CD14-positive monocyte (primary cell): ENCODE measurements around the gene TRPC6. TPM values are rescaled to one million over a fixed set of nuclear protein-coding genes. Genes with fewer than 3 reads are reported as not detected.

ENCODE experiments used
- DNase-seq, 3 donors: peaks; one replicate each; pipeline ENCODE4 v3.0.0-alpha.2; 2011 to 2022
- H2AFZ ChIP-seq: 2 replicates; pipeline ENCODE4 v1.6.0; 2012; ENCODE audit warnings: mild to moderate bottlenecking, low read depth, low read length, inconsistent platforms; ENCODE audit not compliant: insufficient read depth, poor library complexity, severe bottlenecking
- H3K27ac ChIP-seq, 2 donors: 1 replicate in 1 of 2; 2 replicates in 1 of 2; pipeline ENCODE4 v1.5.1; 2012 to 2013; ENCODE audit warnings: low read length in 2 of 2, control low read depth in 1 of 2, inconsistent platforms in 1 of 2, low read depth in 1 of 2, mild to moderate bottlenecking in 1 of 2
- H3K27me3 ChIP-seq, 2 donors: one replicate each; pipeline versions ENCODE4 v1.6.0 to v1.6.1; 2011 to 2013; ENCODE audit warnings: low read length in 2 of 2; ENCODE audit not compliant: control insufficient read depth in 2 of 2, insufficient read depth in 2 of 2
- H3K36me3 ChIP-seq, 2 donors: replicated peaks in 1 of 2; 1 replicate in 1 of 2; 2 replicates in 1 of 2; pipeline versions ENCODE4 v1.5.1 to v1.6.1; 2012 to 2013; ENCODE audit warnings: low read length in 2 of 2, control low read depth in 1 of 2, inconsistent platforms in 1 of 2, mild to moderate bottlenecking in 1 of 2; ENCODE audit not compliant: insufficient read depth in 2 of 2, control insufficient read depth in 1 of 2
- H3K4me1 ChIP-seq, 2 donors: 1 replicate in 1 of 2; 2 replicates in 1 of 2; pipeline versions ENCODE4 v1.5.1 to v1.6.1; 2012 to 2013; ENCODE audit warnings: low read length in 2 of 2, control low read depth in 1 of 2, inconsistent platforms in 1 of 2, mild to moderate bottlenecking in 1 of 2, moderate library complexity in 1 of 2; ENCODE audit not compliant: insufficient read depth in 2 of 2, control insufficient read depth in 1 of 2
- H3K4me2 ChIP-seq: replicated peaks from 2 replicates; pipeline ENCODE3; 2012; ENCODE audit warnings: low read length, moderate library complexity, mild to moderate bottlenecking; ENCODE audit not compliant: poor library complexity, severe bottlenecking; ENCODE audit errors: extremely low read depth
- H3K4me3 ChIP-seq, 3 experiments: fragments of 200-600 bp in 1 of 3; sonication (generic) in 1 of 3; replicated peaks in 1 of 3; 1 replicate in 2 of 3; 2 replicates in 1 of 3; pipeline ENCODE4 v1.5.1; 2011 to 2013; ENCODE audit warnings: low read length in 3 of 3, mild to moderate bottlenecking in 3 of 3, control low read depth in 2 of 3, low read depth in 2 of 3, inconsistent platforms in 1 of 3, moderate library complexity in 1 of 3
- H3K79me2 ChIP-seq: 2 replicates; pipeline ENCODE4 v1.6.0; 2012; ENCODE audit warnings: mild to moderate bottlenecking, control low read depth, inconsistent platforms, low read length, moderate library complexity; ENCODE audit not compliant: insufficient read depth
- H3K9ac ChIP-seq: 2 replicates; pipeline ENCODE4 v1.6.0; 2017; ENCODE audit warnings: low read length, mild to moderate bottlenecking; ENCODE audit not compliant: insufficient read depth, poor library complexity, severe bottlenecking
- H3K9me3 ChIP-seq, 2 donors: replicated peaks in 1 of 2; 1 replicate in 1 of 2; 2 replicates in 1 of 2; pipeline versions ENCODE4 v1.5.1 to v1.6.1; 2012 to 2013; ENCODE audit warnings: low read length in 2 of 2, control low read depth in 1 of 2; ENCODE audit not compliant: control insufficient read depth in 1 of 2, insufficient read depth in 1 of 2
- H4K20me1 ChIP-seq: 2 replicates; pipeline ENCODE4 v1.6.0; 2012; ENCODE audit warnings: mild to moderate bottlenecking, low read length, control low read depth, moderate library complexity; ENCODE audit not compliant: insufficient read depth
- H3K27ac Mint-ChIP-seq, 7 donors: one replicate each; pipeline ENCODE4 v1.8.0; 2020; ENCODE audit warnings: mild to moderate bottlenecking in 7 of 7, mixed read lengths in 7 of 7, moderate library complexity in 6 of 7, inconsistent platforms in 2 of 7
- H3K27me3 Mint-ChIP-seq, 3 donors: one replicate each; pipeline ENCODE4 v1.8.0; 2021 to 2022; ENCODE audit warnings: low read depth in 3 of 3, mild to moderate bottlenecking in 3 of 3, mixed read lengths in 3 of 3, moderate library complexity in 3 of 3, inconsistent platforms in 1 of 3
- H3K36me3 Mint-ChIP-seq, 2 donors: one replicate each; pipeline ENCODE4 v1.8.0; 2020; ENCODE audit warnings: mixed read lengths in 2 of 2, inconsistent platforms in 1 of 2, mild to moderate bottlenecking in 1 of 2
- H3K4me1 Mint-ChIP-seq: one replicate; pipeline ENCODE4 v1.8.0; 2020; ENCODE audit warnings: mild to moderate bottlenecking, mixed read lengths
- H3K4me3 Mint-ChIP-seq, 2 donors: one replicate each; pipeline ENCODE4 v1.8.0; 2020; ENCODE audit warnings: mild to moderate bottlenecking in 2 of 2, mixed read lengths in 2 of 2, moderate library complexity in 1 of 2
- H3K9me3 Mint-ChIP-seq, 7 donors: one replicate each; pipeline ENCODE4 v1.8.0; 2020 to 2022; ENCODE audit warnings: mixed read lengths in 7 of 7, mild to moderate bottlenecking in 6 of 7, moderate library complexity in 6 of 7, inconsistent platforms in 2 of 7
- CTCF ChIP-seq: fragments of 200-600 bp; IDR thresholded peaks from one replicate; pipeline ENCODE4 v1.8.0; 2022; ENCODE audit warnings: antibody characterized with exemption, mild to moderate bottlenecking
- WGBS: methylation state at CpG from one replicate; pipeline ENCODE4 v1.1.5; 2013; ENCODE audit warnings: missing lambda C conversion rate; ENCODE audit not compliant: insufficient coverage; 5-methylcytosine and 5-hydroxymethylcytosine counted together
- intact Hi-C, 2 donors: fragments of 100-400 bp; cut with micrococcal nuclease; formaldehyde crosslinking; loops; one replicate each; pipeline versions ENCODE4 v1.15.0 to v1.15.1; 2023
- polyA plus RNA-seq, 3 donors: library from polyadenylated mRNA; depleted of rRNA in 1 of 3; unstranded in 2 of 3; stranded (reverse) in 1 of 3; fragments of 300-500 nt in 2 of 3; fragments of >200 nt in 1 of 3; fragmentation: Illumina TruSeq in 2 of 3; gene quantifications; 1 replicate in 2 of 3; 2 replicates in 1 of 3; pipeline ENCODE4 v1.2.3, GENCODE V29; 2012 to 2021

Gene TRPC6
- polyA plus RNA-seq, 3 donors, result 0.01 TPM; not detected in 2

- no peak overlapping the region for H2AFZ ChIP-seq
- no peaks in the 10 kb centered on the region for H3K79me2 ChIP-seq
- H3K27me3 Mint-ChIP-seq, result no peaks in the 10 kb centered on the region
- H3K36me3 Mint-ChIP-seq, result no peaks in the 10 kb centered on the region
- H3K36me3 ChIP-seq, result no peaks in the 10 kb centered on the region
- H3K9ac ChIP-seq, result no peak overlapping the region
- DNase-seq, result no peak
- no peak overlapping the region for H3K4me3 Mint-ChIP-seq
- no peak overlapping the region for H3K4me2 ChIP-seq
- H3K4me1 Mint-ChIP-seq, result no peaks in the 10 kb centered on the region
- H3K27ac Mint-ChIP-seq, result no peak overlapping the region
- TF ChIP-seq CTCF, result no peak
- no peak overlapping the region for H3K4me3 ChIP-seq
- peaks cover 0 to 2% (median 0%) of the 10 kb centered on the region in 7 donors for H3K9me3 Mint-ChIP-seq
- H3K27ac ChIP-seq, result no peak overlapping the region
- WGBS, result no CpG with 5 or more reads among the region's 1 CpG
- no peaks in the 10 kb centered on the region for H3K27me3 ChIP-seq
- intact Hi-C loops, result no loop called here
- no peaks in the 10 kb centered on the region for H3K9me3 ChIP-seq
- no peaks in the 10 kb centered on the region for H4K20me1 ChIP-seq
- no peaks in the 10 kb centered on the region for H3K4me1 ChIP-seq
Measured at GRCh38 chr11:101444851-101445250, 139.0 kb downstream of the TRPC6 start.

GRCh38 chr11:101444164-101444563 is 139.6 kb downstream of the TRPC6 start:
- Mint-ChIP-seq H3K36me3 (no peaks in the 10 kb centered on the region), H3K4me1 (no peaks in the 10 kb centered on the region), H3K27me3 (no peaks in the 10 kb centered on the region), H3K4me3 (no peak overlapping the region), H3K9me3 (peaks cover 0 to 2% (median 0%) of the 10 kb centered on the region in 7 donors), H3K27ac (no peak overlapping the region)
- WGBS, result 7% methylated on average over 2 of the region's 5 CpGs
- no peak for DNase-seq
- intact Hi-C loops, result no loop called here
- Histone ChIP-seq H3K9ac (no peak overlapping the region), H3K27me3 (no peaks in the 10 kb centered on the region), H3K4me2 (no peak overlapping the region), H3K4me3 (no peak overlapping the region), H3K27ac (no peak overlapping the region), H4K20me1 (no peaks in the 10 kb centered on the region), H3K9me3 (no peaks in the 10 kb centered on the region), H2AFZ (no peak overlapping the region), H3K4me1 (no peaks in the 10 kb centered on the region), H3K36me3 (no peaks in the 10 kb centered on the region), H3K79me2 (no peaks in the 10 kb centered on the region)
- no peak for TF ChIP-seq CTCF
